ENCODE measurements around the gene IL18R1.

Gene IL18R1

DNA sequence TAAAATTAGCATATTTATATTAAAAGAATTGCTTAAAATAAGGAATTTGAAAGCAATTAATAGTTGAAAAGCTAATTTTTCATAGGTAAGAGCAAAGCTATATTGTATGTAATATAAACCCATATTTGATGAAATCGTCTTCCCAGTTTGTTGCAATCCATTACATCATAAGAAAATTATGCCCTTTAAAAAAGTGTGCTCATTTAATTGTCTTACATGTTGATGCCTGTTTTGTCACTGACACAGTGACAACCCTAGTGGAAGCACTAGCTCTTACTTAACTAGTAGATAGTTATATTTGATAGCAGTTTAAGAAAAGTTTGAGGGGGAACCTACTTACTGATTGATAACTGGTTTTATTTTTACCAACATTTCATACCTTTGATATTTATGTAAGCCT lies 37.3 kb downstream of the IL18R1 start:
- DNase-seq, result no peak

- no peak for DNase-seq
Measured at GRCh38 chr2:102396012-102396411, 40.4 kb downstream of the IL18R1 start.

- no peak for DNase-seq
Measured at GRCh38 chr2:102397209-102397608, 41.6 kb downstream of the IL18R1 start.

DNA sequence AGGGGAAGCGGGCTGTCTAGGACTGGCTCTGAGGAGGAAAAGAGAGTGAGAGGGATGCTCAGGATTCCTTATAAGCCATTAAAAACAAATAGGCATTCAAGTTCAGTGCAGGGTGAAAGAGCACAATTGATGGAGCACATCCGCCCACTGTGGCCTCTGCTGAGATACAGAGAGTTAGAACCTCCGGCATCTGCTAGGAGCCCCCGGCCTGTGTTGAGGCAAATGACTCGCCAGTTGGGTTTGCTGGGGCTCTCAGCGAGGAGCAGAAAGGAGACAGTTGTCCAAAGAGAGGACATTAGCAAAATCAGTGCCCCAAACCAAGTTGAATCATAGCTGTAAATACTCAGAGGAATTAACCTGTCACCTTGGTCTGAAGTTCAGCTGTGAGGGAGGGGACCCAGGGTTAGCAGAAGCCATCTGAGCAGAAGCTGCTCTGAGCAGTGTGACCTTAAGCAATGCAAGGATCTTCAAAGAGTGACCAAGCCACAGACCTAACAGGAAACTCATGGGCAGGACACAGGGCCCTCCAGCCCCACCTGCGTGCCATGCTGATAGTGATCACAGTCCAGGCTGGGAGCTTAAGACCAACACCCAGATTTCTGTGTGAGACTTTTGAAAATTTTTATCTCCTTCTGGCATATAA lies 44.0 kb downstream of the IL18R1 start:
- DNase-seq, result no peak

- DNase-seq, result no peak
Measured at GRCh38 chr2:102401456-102401855, 45.9 kb downstream of the IL18R1 start.

- DNase-seq, result no peak
Measured at GRCh38 chr2:102401865-102402264, 46.3 kb downstream of the IL18R1 start.

GRCh38 chr2:102410952-102411351 lies 55.4 kb downstream of the IL18R1 start:
- DNase-seq, result no peak

DNA sequence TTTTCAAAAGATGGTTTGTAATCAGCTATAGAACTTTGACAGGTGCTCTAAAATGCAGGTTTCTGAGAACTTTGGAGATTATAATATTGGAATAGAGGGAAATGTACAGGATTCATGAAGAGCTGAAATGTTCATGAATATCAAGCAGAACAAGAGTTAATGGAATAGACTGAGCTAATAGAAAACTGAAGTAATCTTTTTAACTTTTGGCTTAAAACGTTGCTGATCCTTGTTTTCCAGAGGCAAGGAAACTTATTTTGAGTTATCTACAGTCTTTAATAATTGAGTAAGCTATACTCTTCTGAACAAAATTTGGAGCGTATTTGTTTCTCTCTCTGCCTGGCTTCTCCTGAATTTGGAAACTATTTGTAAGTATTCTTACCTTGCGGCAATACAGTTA lies 56.6 kb downstream of the IL18R1 start:
- no peak for DNase-seq

DNA sequence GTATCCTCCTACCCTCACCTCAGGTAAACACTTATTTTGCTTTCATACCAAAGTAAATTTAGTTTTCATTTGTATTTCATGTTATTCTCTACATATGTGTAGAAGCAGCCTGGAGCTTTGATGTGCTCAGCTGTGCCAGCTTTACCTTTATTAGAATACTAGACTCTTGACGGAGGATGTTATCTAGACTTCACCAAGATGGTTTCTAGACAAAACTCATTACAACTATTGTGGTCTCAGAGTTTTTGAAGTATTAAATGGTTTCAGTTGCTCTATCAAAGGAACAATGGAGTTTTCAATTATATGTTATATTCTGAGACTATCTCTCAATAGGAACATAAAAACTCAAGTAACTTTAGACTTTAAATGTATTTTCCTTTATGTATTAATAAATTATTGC lies 62.4 kb downstream of the IL18R1 start:
- DNase-seq, result no peak

DNA sequence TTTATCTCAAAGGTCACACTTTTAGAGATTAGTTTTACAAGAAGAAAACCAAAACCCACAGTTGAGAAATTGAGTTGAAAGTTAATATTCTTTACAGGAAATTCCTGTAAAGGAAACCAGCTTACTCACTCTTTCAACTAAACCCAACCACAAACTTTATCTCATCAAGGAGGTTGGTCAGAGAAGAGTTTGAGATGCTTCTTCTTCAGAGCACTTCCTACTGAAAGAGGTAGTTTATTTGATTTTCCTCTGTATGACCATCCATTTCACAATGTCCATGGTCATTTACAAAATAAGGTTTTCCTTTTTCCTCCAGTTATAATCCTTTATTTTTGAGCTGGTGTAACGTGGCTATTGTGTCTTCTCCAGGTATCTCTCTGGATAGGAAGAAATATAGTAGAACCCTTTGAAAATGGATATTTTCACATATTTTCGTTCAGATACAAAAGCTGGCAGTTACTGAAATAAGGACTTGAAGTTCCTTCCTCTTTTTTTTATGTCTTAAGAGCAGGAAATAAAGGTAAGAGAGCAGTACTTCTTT lies 62.9 kb downstream of the IL18R1 start:
- no peak for DNase-seq

DNA sequence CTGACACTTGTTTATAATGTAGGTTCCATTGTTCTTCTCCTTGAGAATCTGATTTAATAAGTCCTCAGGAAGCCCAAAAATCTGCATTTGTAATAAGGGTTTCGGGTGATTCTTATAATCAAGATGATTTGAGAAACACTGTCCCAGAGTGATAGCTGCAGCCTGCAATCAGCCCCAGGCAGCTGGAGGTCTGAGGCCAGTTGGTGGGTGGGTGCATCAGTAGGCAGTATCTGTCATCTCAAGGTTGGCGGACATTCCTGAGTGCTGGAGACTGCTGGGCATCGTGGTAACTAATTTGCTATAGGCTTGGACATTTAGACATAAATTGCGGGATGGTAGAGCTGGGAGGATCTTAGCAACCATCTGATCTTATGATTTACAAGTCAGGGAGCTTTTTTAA lies 64.7 kb downstream of the IL18R1 start:
- no peak for DNase-seq

DNA sequence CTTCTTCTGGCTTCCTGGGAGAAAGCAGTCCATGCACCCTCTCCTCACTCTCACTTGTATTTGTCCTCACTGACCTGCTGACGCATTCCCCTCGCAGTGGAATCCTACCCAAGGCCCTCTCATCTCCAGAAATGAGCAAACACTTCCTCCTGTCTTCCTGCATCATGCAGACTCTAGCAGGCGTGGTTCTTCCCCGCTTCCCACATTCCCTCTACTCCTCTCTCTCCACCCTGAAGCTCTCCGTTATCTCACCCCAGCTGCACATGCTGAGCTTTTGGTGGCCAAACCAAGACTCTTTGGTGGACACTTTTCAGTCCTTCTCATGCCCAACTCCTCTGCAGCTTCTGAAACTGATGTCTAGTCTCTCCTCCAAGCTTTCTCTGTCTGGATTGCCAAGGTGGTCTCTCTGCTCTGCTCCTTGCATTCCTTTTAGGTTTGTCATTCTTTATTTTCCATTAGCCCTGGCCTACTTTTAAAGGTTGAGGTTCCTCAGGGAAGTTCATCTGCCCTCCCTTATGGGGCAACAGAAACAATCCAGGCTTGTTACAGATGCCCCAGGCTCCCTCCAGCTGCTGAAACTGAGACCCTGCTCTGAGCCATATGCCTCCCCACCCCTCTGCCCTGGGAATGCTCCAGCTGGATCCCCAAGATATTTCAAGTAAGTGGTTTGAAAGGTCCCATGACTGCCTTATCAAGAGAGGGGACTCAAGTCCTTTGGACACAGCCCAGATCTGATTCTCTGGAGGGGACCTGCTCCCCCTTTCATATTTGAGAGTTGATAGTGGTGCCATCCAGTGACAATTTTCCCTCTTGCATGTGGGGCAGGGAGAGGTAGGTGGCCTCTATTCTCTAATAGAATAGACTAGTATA lies 66.5 kb downstream of the IL18R1 start:
- no peak for DNase-seq

DNA sequence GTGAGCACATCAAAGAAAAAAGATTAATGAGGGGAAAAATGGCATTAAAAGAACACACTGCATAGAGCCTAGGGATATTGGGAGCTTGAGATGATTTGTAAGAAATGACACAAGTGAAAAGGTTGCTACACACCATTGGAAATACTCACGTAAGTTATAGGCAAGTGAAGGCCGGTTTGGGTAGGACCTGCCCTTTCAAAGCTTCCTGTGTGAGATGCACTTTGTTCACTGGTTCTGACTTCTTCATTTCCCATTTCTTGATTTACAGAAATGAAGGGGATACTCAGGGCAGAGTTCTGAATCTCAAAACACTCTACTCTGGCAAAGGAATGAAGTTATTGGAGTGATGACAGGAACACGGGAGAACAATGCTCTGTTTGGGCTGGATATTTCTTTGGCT lies 67.3 kb downstream of the IL18R1 start, which contains the start of gene IL18RAP:
TSS of gene IL18RAP (plus strand) at position 251 of the 400 bp plus-strand sequence. CDS start at position 369, 118 bp downstream.
- DNase-seq, result no peak

- no peak for DNase-seq
Measured at GRCh38 chr2:102423368-102423767, 67.8 kb downstream of the IL18R1 start.

GRCh38 chr2:102424754-102425153 lies 69.2 kb downstream of the IL18R1 start:
- DNase-seq, result no peak

DNA sequence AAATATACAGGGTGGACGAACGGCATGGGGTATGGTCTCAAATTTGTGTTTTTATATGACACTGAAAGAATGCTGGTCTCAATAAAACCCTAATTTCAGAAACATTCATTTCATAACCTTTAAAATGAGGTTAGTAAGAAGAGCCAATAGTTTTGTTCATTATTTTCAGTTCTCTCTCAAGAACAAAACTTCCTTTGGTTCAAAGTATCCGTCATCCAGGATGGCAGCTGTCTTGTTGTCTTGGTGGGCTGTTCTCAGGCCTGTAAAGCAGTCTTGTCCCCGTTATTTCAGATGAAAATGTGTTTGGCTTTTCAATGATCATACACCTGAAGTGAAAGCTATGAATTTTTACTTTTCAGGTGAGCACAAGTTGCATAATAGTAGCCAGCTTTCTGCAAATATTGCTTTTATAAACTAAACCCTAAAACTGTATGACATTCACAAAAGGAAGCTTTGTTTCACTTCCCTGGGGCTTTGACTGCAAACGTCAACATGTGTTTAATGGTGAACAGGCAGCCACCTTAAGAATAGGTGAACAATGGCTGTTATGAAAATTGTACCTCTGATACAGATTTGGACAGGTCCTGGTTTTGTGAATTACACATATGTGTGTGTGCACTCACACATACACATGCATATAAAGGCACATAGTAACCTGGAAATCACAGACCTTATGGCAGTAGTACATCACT lies 70.0 kb downstream of the IL18R1 start:
- no peak for DNase-seq

DNA sequence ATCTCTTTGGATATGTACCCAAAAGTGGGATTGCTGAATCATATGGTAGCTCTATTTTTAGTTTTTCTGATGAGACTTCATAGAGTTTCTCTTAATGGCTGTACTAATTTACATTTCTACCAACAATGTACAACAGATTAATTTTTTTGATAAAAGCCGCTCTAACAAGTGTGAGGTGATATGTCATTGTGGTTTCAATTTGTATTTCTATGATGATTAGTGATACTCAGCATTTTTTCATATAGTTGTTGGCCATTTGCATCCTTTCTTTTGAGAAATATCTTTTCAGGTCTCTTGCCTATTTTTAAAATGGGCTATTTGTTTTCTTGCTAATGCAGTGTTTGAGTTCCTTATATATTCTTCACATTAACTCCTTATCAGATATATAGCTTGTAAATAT lies 71.7 kb downstream of the IL18R1 start:
- DNase-seq, result no peak

- DNase-seq, result no peak
Measured at GRCh38 chr2:102428573-102428972, 73.0 kb downstream of the IL18R1 start.

DNA sequence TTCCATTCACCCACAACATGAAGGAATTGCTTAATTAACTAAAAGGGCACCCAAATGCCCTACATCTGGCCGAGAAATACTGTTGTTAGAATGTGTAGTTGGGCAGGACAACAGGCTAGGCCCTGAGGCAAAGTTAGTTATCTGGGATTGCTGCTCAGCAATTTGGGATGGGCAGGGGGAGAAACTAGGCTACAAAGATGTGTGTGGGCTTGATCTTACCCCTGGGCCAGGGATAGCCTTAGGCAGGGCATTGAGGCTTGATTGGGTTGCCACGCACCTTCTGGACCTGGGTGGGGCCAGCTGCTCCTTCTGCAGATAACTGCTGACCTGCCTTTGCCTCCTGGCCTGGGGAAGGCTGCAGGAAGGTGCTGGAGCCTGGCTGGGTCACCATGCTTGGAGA lies 76.8 kb downstream of the IL18R1 start:
- no peak for DNase-seq

DNA sequence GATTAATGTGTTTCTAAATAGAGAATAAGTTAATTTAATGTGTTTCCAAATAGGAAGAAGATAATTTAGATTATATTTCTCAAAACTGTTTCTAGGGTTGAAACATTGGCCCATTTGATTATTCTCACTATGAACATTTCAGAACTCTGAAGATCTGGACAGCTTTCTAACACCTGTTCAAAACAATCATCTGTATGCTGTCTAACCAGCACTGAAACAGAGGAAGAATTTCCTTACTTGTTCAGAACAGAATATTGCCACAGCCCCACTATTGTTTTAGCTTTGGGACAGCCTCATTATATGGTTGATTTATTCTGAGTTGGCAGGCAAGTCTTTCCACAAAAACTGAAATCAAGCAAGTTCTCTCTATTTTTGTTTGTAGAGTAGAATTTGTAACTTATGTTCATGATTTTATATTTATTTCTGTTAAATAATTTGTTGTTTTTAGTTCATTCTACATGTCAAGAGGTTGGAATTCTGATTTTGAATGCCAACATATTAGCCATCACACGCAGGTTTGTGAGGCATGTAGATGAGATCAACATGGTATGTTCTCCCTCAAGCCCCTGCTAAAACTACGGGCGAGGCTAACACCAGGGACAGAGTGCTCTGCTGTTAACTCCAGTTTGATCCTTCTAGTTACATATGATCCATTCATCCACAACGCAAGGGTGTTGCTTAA lies 78.5 kb downstream of the IL18R1 start:
- DNase-seq, result no peak

- no peak for DNase-seq
Measured at GRCh38 chr2:102434655-102435381, 79.2 kb downstream of the IL18R1 start.

- no peak for DNase-seq
Measured at GRCh38 chr2:102435741-102436140, 80.1 kb downstream of the IL18R1 start.

Measured in NCI-H1092 treated with DMSO at 0.1 percent for 48 hours (cell line).